ENCODE measurements around the gene RAPGEF6. TPM values are rescaled to one million over a fixed set of nuclear protein-coding genes. Genes with fewer than 3 reads are reported as not detected.
"Not testable (repeated sequence)": the region's sequence is repeated elsewhere in the genome, so short reads cannot be mapped to it uniquely, and the experiment has no call there.

RAPGEF6 gene
- total RNA-seq, 2 donors from 2014 or later, result 19.2 to 24.0 TPM

DNA sequence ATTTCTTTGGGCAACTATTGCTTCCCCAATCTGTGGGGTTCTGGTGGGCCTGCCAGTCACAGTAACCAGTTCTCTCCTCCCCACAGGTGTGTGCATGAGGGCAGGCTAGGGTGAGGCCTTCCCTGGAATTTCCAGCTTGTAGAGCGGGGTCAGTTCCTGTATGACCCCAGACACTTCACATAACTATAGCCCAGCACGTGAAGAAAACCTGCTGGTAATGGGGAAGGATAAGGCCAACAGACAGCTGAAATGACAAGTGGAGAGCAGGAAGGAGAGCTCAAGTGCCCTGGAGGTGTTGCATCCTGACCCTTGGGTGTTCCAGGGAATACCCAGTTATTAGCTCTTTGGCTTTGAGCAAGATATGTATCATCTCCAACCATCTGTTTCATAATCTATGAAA lies 229.0 kb downstream of the RAPGEF6 start:
- peak overlapping the region; percentile 31 for H3K27ac Mint-ChIP-seq
- WGBS, 2 experiments (ENCODE audit: insufficient coverage in 1 of 2, insufficient read length in 1 of 2), result 100% methylated on average over 2 of the region's 2 CpGs

GRCh38 chr5:131405674-131406073 lies 229.4 kb downstream of the RAPGEF6 start:
- TF ChIP-seq, protein P1, sequence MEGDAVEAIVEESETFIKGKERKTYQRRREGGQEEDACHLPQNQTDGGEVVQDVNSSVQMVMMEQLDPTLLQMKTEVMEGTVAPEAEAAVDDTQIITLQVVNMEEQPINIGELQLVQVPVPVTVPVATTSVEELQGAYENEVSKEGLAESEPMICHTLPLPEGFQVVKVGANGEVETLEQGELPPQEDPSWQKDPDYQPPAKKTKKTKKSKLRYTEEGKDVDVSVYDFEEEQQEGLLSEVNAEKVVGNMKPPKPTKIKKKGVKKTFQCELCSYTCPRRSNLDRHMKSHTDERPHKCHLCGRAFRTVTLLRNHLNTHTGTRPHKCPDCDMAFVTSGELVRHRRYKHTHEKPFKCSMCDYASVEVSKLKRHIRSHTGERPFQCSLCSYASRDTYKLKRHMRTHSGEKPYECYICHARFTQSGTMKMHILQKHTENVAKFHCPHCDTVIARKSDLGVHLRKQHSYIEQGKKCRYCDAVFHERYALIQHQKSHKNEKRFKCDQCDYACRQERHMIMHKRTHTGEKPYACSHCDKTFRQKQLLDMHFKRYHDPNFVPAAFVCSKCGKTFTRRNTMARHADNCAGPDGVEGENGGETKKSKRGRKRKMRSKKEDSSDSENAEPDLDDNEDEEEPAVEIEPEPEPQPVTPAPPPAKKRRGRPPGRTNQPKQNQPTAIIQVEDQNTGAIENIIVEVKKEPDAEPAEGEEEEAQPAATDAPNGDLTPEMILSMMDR (conservative IDR thresholded peaks at IDR 0.05), result no peak
- Mint-ChIP-seq H3K4me3 (no peak overlapping the region), H3K9me3 (peaks cover 19% of the 10 kb centered on the region), H3K27ac (peak overlapping the region; percentile 31), H3K27me3 (ENCODE audit: insufficient read depth) (no peaks in the 10 kb centered on the region), H3K4me1 (peaks cover 5% of the 10 kb centered on the region), H3K36me3 (ENCODE audit: low read depth) (peaks cover 60% of the 10 kb centered on the region)
- Histone ChIP-seq H3K9ac (ENCODE audit: extremely low read depth, low read length, poor library complexity, severe bottlenecking) (no peak overlapping the region), H3K4me1 (ENCODE audit: control insufficient read depth, insufficient read depth, low read length) (no peaks in the 10 kb centered on the region), H3K4me3 (ENCODE audit: low read length) (no peak overlapping the region), H3K27ac (ENCODE audit: low read depth, low read length) (no peak overlapping the region), H3K9me3 (ENCODE audit: control insufficient read depth, low read length) (peaks cover 16% of the 10 kb centered on the region), H3K27me3 (ENCODE audit: control insufficient read depth, insufficient read depth, low read length, poor library complexity, severe bottlenecking) (no peaks in the 10 kb centered on the region), H3K36me3 (ENCODE audit: control insufficient read depth, insufficient read depth, low read length) (peaks cover 52% of the 10 kb centered on the region)
- WGBS, 2 experiments (ENCODE audit: insufficient coverage in 1 of 2, insufficient read length in 1 of 2), result 89 to 100% methylated on average over 1 to 2 of the region's 2 CpGs
- no peak for DNase-seq

More for the DNA sequence above, 229.0 kb downstream of the RAPGEF6 start:
- TF ChIP-seq, protein P1 (conservative IDR thresholded peaks at IDR 0.05), result no peak
- Mint-ChIP-seq H3K36me3 (ENCODE audit: low read depth) (peaks cover 59% of the 10 kb centered on the region), H3K4me3 (no peak overlapping the region), H3K27me3 (ENCODE audit: insufficient read depth) (no peaks in the 10 kb centered on the region), H3K4me1 (peaks cover 5% of the 10 kb centered on the region), H3K9me3 (peaks cover 15% of the 10 kb centered on the region)
- peaks cover 56% of the 10 kb centered on the region for H3K36me3 ChIP-seq (ENCODE audit: control insufficient read depth, insufficient read depth, low read length)
- H3K9me3 ChIP-seq (ENCODE audit: control insufficient read depth, low read length), result peaks cover 16% of the 10 kb centered on the region
- no peak for DNase-seq
- H3K27me3 ChIP-seq (ENCODE audit: control insufficient read depth, insufficient read depth, low read length, poor library complexity, severe bottlenecking), result no peaks in the 10 kb centered on the region
- no peak overlapping the region for H3K9ac ChIP-seq (ENCODE audit: extremely low read depth, low read length, poor library complexity, severe bottlenecking)
- no peak overlapping the region for H3K4me3 ChIP-seq (ENCODE audit: low read length)
- no peak overlapping the region for H3K27ac ChIP-seq (ENCODE audit: low read depth, low read length)
- no peaks in the 10 kb centered on the region for H3K4me1 ChIP-seq (ENCODE audit: control insufficient read depth, insufficient read depth, low read length)

DNA sequence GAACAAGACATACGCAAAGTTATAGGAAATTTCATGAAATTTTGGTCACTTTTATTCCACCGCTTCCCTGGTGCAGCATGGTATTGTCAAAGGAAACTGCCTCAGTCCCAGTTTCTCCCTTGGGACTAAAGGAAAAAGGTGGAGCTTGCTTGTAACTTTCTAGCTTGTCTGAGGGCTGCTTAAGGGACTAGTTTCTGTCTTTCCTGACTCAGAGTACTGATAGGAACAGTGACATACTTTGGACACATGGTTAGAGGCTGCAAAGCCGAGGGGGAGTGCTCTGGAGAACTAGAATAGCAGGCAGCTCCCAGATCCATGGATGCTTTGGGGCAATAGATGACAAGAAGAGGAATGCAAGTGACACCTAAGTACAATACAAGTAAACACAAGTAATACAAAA lies 234.4 kb downstream of the RAPGEF6 start:
- peaks cover under 1% of the 10 kb centered on the region for H3K4me1 Mint-ChIP-seq
- Histone ChIP-seq H3K27me3 (ENCODE audit: control insufficient read depth, insufficient read depth, low read length, poor library complexity, severe bottlenecking) (no peaks in the 10 kb centered on the region), H3K4me1 (ENCODE audit: control insufficient read depth, insufficient read depth, low read length) (no peaks in the 10 kb centered on the region), H3K9ac (ENCODE audit: extremely low read depth, low read length, poor library complexity, severe bottlenecking) (no peak overlapping the region), H3K27ac (ENCODE audit: low read depth, low read length) (no peak overlapping the region), H3K4me3 (ENCODE audit: low read length) (no peak overlapping the region), H3K9me3 (ENCODE audit: control insufficient read depth, low read length) (peaks cover 16% of the 10 kb centered on the region), H3K36me3 (ENCODE audit: control insufficient read depth, insufficient read depth, low read length) (peaks cover 69% of the 10 kb centered on the region)
- WGBS, 2 experiments (ENCODE audit: insufficient coverage in 1 of 2, insufficient read length in 1 of 2), result 92 to 93% methylated on average over 3 of the region's 3 CpGs
- H3K9me3 Mint-ChIP-seq, result peaks cover 19% of the 10 kb centered on the region
- no peak overlapping the region for H3K27ac Mint-ChIP-seq
- TF ChIP-seq, protein P1 (conservative IDR thresholded peaks at IDR 0.05), result no peak
- DNase-seq, result no peak
- H3K27me3 Mint-ChIP-seq (ENCODE audit: insufficient read depth), result no peaks in the 10 kb centered on the region
- H3K36me3 Mint-ChIP-seq (ENCODE audit: low read depth), result peaks cover 56% of the 10 kb centered on the region
- no peak overlapping the region for H3K4me3 Mint-ChIP-seq

DNA sequence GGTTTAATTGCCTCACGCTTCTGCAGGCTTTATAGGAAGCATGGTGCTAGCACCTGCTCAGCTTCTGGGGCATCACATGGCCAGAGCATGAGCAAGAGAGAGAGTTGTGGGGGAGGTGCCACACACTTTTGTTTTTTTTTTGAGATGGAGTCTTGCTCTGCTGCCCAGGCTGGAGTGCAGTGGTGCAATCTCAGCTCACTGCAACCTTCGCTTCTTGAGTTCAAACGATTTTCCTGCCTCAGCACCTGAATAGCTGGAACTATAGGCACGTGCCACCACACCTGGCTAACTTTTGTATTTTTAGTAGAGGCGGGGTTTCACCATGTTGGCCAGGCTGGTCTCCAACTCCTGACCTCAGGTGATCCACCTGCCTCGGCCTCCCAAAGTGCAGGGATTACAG lies 236.0 kb downstream of the RAPGEF6 start:
- H3K36me3 ChIP-seq (ENCODE audit: control insufficient read depth, insufficient read depth, low read length), result peaks cover 69% of the 10 kb centered on the region
- H3K27ac ChIP-seq (ENCODE audit: low read depth, low read length); H3K4me3 ChIP-seq (ENCODE audit: low read length); H3K4me1 ChIP-seq (ENCODE audit: control insufficient read depth, insufficient read depth, low read length); H3K4me1 Mint-ChIP-seq; H3K4me3 Mint-ChIP-seq; H3K9ac ChIP-seq (ENCODE audit: extremely low read depth, low read length, poor library complexity, severe bottlenecking); H3K27ac Mint-ChIP-seq; H3K27me3 ChIP-seq (ENCODE audit: control insufficient read depth, insufficient read depth, low read length, poor library complexity, severe bottlenecking); H3K27me3 Mint-ChIP-seq (ENCODE audit: insufficient read depth); DNase-seq: not testable (repeated sequence)
- peaks cover 58% of the 10 kb centered on the region for H3K36me3 Mint-ChIP-seq (ENCODE audit: low read depth)
- peaks cover 16% of the 10 kb centered on the region for H3K9me3 ChIP-seq (ENCODE audit: control insufficient read depth, low read length)
- H3K9me3 Mint-ChIP-seq, result peaks cover 19% of the 10 kb centered on the region
- 90 to 93% methylated on average over 5 to 6 of the region's 6 CpGs for WGBS, 2 experiments (ENCODE audit: insufficient coverage in 1 of 2, insufficient read length in 1 of 2)

Data from endodermal cell (in vitro differentiated cells).